Stimulated activated CD4-positive, alpha-beta T cell treated with anti-CD3 and anti-CD28 coated beads, Interleukin-2, amount 100 ng/mL, for 24 hours (primary cell): Measurements from ENCODE around the gene EHD3.
A peak's percentile ranks its signal among the peaks of the same experiment; 100 is the strongest.

Source experiments
- DNase-seq, 2 donors: peaks; one replicate each; pipeline ENCODE4 v3.0.0-alpha.2; 2020

EHD3 gene

GRCh38 chr2:31233741-31234682 lies at the start of gene EHD3:
TSS of gene EHD3 (plus strand) at chr2:31234152. CDS start at chr2:31234622, 470 bp downstream.
- peak; percentile 80 to 86 for DNase-seq

DNA sequence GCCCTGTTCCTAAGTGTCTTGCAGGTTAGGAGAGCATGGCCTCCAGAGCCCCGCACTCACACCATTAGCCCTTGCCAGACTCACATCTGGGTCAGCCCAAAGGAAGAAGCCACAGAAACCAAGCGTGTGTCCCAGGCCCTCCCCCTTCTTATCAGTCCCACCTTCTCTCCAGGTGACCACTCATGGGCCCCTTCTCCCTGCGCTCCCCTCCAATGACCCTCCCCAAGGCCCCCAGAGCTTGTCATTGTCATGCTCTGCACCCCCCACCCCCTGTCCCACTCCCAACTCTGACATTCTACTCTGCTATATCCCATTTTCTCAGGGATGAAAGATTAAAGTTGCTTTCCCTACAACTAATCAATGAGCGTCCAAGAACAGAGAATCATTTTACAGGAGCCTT lies 46.8 kb upstream of the EHD3 start:
- DNase-seq = no peak

GRCh38 chr2:31188131-31188530 lies 45.8 kb upstream of the EHD3 start:
- no peak for DNase-seq

DNA sequence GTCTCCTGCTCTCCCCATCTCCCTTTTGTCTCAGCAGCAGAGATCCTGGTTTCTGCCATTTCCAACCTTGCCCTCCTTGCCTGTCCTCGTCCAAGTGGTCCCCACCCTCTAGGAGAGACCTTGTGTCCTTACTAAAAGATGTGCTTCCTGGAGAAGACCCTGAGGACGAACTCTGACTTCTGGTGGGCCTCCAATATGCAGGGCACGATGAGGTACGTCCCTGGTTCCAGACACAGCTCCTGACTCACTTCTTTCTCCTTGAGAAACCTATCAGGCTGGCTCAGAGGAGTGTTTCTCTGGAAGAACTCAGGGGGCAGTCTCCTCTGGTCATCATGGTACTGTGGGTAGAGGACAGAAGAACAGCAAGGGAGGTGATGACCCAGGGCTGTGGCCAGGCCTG lies 44.8 kb upstream of the EHD3 start:
- no peak for DNase-seq

DNA sequence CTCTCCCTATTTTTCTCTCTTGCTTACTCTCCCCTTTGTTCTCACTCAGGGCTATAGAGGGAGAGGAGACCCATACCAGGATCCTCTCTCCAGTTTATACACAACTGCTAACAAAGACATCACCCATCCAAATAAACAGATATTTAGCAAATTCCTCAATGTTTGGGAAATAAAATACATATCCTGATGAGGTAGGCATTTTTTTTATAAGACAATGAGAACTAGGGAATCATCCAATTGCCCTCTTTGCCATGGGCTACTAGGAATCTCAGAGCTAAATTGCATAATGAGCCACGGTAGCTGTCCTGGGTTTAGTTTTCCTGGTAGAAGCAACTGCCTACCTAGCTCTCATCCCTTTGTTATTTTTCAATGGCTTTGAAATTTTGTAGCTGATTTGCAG lies 43.8 kb upstream of the EHD3 start:
- DNase-seq = no peak

- no peak for DNase-seq
Measured at GRCh38 chr2:31191931-31192330, 42.0 kb upstream of the EHD3 start.

DNA sequence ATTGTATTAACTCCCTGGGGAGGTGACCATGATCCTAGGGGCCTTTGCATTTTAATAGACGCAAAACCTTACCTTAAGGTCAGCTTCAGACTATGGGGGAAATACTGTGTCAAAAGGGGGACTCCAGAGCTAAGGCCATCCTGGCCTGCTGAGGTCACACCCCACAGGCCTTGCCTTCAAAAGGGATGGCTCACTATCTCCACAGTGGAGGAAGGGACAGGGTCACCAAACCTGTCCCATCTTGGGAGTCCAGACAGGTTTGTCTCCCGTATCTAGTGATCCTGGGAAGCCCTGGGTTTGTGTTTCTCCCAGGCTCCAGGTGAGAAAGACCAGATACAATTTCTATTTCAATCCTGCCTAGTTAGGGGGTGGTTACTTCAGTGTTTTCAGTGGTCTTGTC lies 41.6 kb upstream of the EHD3 start:
- no peak for DNase-seq

DNA sequence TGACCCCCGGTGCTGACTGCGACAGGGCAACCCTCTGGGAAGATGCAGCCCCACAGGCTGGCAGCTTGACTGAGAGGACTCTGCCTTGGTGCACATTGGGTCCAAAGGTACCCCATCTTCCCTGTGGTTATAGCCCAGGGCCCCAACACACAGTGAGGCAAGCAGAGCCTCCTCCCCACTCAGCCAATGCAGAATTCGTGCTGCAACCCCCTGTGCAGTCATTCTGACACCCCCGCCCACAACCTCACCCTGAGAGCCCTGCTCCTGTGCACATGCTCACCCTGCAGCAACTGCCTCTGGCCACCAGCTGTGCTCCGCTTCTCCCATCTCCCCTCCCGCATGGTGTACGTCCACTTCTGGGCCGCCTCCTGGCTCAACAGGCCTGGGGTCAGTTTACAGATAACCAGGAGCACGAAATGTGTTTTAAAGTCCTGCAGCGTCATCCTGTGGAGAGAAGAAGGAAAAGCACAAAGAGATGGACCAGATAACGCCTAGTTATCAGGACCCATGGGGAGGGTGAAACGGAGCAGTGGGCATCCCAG lies 41.0 kb upstream of the EHD3 start:
- DNase-seq = no peak

DNA sequence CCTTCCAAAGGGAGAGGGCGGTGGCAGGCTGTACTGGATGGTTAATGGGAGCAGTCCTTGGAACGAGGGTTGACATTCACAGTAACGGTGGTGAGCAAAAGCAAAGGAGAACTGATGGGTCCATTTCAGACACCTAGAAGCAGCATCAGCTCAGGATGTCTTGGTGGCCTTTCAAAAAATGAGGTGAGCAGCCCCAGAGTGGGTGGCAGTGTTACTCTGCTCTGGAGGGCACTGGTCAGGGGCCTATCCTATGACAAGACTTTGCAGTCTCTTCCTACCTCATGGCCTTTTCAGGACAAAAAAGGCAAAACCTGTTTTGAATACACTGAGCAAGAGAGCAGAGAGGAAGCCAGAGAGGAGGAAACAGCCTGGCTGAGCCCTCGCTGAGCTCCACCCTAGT lies 40.1 kb upstream of the EHD3 start:
- DNase-seq = no peak

- DNase-seq = no peak
Measured at GRCh38 chr2:31196622-31197021, 37.3 kb upstream of the EHD3 start.

DNA sequence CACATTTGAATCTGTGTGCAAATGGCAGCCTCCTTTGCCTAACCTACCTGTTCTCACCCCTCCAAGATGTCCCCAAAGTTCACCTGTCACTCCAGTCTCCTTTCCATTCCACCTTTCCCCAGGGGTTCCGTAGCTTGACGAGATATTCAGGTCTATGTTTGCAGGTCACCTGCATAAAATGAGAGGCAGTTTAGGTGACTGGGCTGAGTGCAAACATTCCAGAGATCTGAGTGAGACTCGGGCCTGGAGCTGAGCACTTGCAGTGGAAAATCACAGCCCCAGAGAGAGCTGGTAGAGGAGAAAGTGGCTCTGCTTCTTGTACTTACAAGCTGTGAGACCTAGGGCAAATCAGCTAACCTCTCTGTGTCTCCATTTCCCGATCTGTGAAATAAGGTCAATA lies 36.8 kb upstream of the EHD3 start:
- no peak for DNase-seq

GRCh38 chr2:31197669-31198068 lies 36.3 kb upstream of the EHD3 start:
- DNase-seq = no peak

GRCh38 chr2:31199206-31199605 lies 34.7 kb upstream of the EHD3 start:
- DNase-seq = no peak

DNA sequence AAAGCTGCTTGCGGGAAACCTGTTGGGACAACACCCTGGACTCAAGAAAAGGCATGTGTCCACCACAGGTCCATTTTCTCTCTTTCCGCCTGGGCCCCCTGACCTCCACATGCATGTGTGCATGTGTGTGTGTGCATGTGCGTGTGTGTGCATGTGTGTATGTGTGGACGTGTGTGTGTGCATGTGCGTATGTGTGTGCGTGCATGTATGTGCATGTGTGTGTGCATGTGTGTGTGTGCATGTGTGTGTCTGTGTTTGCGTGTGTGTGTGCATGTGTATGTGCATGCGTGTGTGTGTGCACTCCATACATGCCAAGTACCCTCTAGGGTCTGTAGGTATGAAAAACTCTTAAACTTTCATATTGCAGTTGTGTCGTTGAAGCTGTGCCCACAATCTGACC lies 33.0 kb upstream of the EHD3 start:
- DNase-seq = no peak

DNA sequence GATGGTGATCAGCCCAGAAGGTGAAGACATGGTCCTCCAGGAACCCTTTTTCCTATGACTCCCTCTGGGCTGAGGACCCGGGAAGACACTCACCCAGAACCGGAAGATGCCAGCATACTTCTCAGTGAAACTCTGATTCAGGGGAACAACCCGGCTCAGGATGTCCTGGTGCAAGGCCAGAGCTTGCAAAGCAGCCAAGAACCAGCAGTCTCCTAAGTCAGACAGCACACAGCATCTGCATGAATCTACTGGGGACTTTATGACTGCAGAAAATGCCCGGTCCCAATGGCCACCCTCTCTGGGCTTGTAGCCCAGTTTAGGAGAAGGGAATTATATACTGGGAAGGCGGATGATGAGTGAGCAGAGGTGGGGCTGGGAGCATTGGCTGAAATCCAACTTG lies 31.9 kb upstream of the EHD3 start:
- DNase-seq = no peak

DNA sequence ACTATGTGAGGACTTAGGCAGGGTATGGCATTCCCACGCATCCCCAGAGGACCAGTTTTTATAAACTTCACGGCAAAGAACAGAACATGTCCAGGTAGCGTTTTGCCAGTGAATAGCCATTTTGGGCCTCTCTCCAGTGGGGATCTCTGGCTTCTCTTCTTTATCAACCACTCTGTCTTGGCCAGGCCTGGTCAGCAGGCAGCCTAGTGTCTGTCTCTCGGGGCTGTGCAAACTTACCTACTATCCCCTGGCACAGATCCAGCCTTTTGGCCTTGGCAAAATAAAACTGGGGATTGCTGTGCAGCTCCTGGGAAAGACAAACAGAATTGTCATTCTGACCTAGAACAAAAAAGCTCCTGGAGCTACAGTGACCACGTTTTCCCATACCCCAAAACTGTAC lies 31.1 kb upstream of the EHD3 start:
- no peak for DNase-seq

GRCh38 chr2:31203916-31204315 lies 30.0 kb upstream of the EHD3 start:
- DNase-seq = no peak

- DNase-seq = no peak
Measured at GRCh38 chr2:31204783-31205182, 29.2 kb upstream of the EHD3 start.

DNA sequence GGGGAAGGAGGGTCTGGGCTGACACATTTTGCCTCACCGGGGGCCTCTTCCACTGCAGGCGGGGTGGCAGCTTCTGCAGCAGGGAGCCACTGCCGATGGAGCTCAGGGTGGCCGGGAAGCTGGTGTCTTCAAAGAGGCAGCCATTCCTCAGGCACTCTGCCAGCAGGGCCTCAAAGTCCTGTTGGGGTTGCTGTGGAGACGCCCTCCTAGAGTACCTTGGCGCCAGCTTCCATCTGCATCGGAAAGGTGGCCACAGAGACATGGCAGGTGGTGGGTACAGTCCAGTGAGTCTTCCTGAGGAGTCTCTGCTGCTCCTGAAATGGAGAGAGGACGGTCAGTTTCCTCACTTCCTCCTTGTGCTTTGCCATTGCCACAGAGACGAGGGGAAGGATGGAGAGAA lies 28.8 kb upstream of the EHD3 start:
- no peak for DNase-seq

GRCh38 chr2:31205613-31206012 lies 28.3 kb upstream of the EHD3 start:
- DNase-seq = no peak

DNA sequence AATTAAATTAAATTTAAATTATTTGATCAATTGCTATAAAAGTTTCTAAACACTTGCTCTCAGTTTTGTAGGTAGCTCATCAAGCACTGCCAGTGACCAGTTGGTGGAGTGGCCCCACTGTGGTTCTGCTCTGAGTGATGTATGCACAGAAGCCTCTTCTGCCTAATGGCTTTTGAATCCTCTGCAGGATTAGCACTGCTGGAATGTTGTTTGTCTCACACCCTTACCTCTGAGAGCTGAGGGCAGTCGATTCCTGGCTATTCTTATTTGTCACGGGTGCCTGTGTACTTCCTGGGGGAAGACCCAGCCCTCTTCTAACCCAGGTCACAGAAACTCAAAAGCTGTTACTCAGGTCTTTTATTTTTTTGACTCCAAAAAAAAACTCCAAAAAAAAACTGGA lies 26.2 kb upstream of the EHD3 start:
- no peak for DNase-seq

GRCh38 chr2:31208240-31208639 lies 25.7 kb upstream of the EHD3 start:
- DNase-seq = no peak

- no peak for DNase-seq
Measured at GRCh38 chr2:31212659-31213600, 21.0 kb upstream of the EHD3 start.
